HG02884 (cell line): ENCODE results near the gene HSPA6.
"Not testable (repeated sequence)": the region's sequence is repeated elsewhere in the genome, so short reads cannot be mapped to it uniquely, and the experiment has no call there.

Source experiments
- ATAC-seq: cut with Tn5 transposase; IDR thresholded peaks from one replicate; pipeline ENCODE4 v1.9.1; 2021; ENCODE audit warnings: mild to moderate bottlenecking, moderate library complexity; ENCODE audit not compliant: unreplicated experiment

Gene HSPA6

GRCh38 chr1:161557506-161558450 lies 33.4 kb downstream of the HSPA6 start:
- ATAC-seq, result not testable (repeated sequence)

GRCh38 chr1:161560960-161561715 lies 36.8 kb downstream of the HSPA6 start:
- not testable (repeated sequence) for ATAC-seq

GRCh38 chr1:161562441-161562840 lies 38.1 kb downstream of the HSPA6 start:
- ATAC-seq, result not testable (repeated sequence)

- not testable (repeated sequence) for ATAC-seq
Measured at GRCh38 chr1:161563522-161563921, 39.2 kb downstream of the HSPA6 start.

GRCh38 chr1:161566602-161566960 lies 42.2 kb downstream of the HSPA6 start:
- not testable (repeated sequence) for ATAC-seq

- not testable (repeated sequence) for ATAC-seq
Measured at GRCh38 chr1:161571703-161572102, 47.4 kb downstream of the HSPA6 start.
